Cardiac muscle cell (in vitro differentiated cells and primary cell): ENCODE results near the gene ZSCAN26. TPM values are rescaled to one million over a fixed set of nuclear protein-coding genes. Genes with fewer than 3 reads are reported as not detected.
"Not testable (repeated sequence)": the region's sequence is repeated elsewhere in the genome, so short reads cannot be mapped to it uniquely, and the experiment has no call there.

Source experiments
- DNase-seq, 2 donors: peaks; one replicate each; pipeline versions ENCODE4 v3.0.0 to v3.0.0-alpha.2; 2010 to 2017; ENCODE audit warnings: low read depth in 1 of 2, low spot score in 1 of 2
- H3K27ac ChIP-seq: fragments of 200-600 bp; sonication (generic); 2 replicates; pipeline ENCODE4 v1.5.1; 2016
- H3K27me3 ChIP-seq: fragments of 200-600 bp; sonication (generic); 2 replicates; pipeline ENCODE4 v1.6.0; 2016; ENCODE audit warnings: control low read depth
- H3K36me3 ChIP-seq: fragments of 200-600 bp; sonication (generic); 2 replicates; pipeline ENCODE4 v1.5.1; 2016; ENCODE audit warnings: control low read depth
- H3K4me1 ChIP-seq: fragments of 200-600 bp; sonication (generic); 2 replicates; pipeline ENCODE4 v1.8.1; 2017; ENCODE audit warnings: low read depth, mild to moderate bottlenecking, mixed run types
- H3K4me3 ChIP-seq: fragments of 200-600 bp; sonication (generic); 2 replicates; pipeline ENCODE4 v1.5.1; 2016; ENCODE audit warnings: mild to moderate bottlenecking
- H3K9me3 ChIP-seq: fragments of 200-600 bp; sonication (generic); 2 replicates; pipeline ENCODE4 v1.5.1; 2017; ENCODE audit warnings: low read depth, mild to moderate bottlenecking, control low read depth
- polyA plus RNA-seq: library from polyadenylated mRNA; unstranded; fragments of >200 nt; fragmentation: Nextera tagmentation; extraction: Ambion mirVana; gene quantifications from 2 replicates; pipeline ENCODE4 v1.2.1, GENCODE V29; 2016
- total RNA-seq: library from RNA; depleted of rRNA; stranded (reverse); fragments of >200 nt; gene quantifications from 2 replicates; pipeline ENCODE4 v1.2.3, GENCODE V29; 2016
- TF ChIP-seq, protein P1 (sequence below): IDR thresholded peaks from 2 replicates; pipeline ENCODE4 v1.5.1; 2012; ENCODE audit warnings: low read depth, mild to moderate bottlenecking, low read length

Gene ZSCAN26
- total and polyA plus RNA-seq, 2 experiments from 2014 or later, result 20.2 to 37.9 TPM

DNA sequence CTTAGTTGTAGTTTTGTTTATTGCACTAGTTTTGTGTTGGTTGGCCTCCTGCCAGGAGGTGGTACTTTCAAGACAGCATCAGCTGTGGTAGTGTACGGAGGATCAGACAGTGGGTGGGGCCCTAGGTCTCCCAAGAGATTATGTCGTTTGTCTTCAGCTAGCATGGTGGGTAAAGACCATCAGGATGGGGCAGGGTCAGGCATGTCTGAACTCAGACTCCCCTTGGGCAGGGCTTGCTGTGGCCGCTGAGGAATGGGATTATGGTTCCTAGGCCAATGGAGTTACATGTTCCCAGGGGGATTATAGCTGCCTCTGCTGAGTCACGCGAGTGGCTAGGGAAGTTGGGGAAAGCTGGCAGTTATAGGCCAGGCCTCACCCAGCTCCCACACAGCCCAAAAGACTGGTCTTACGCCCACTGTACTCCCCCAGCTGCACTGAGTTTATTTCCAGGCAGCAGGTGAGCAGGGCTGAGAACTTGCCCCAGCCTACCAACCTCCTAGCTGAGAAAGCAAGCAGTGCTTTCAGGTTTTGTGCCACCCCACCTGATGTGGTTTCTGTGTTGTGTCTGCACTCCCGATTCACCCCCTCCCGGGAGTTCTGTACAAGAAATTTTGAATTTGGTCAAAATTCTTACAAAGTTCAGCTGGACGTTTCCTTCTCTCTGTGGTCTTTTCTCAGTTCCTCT, 44.3 kb downstream of the ZSCAN26 start:
- H3K27ac ChIP-seq, result no peak overlapping the region
- H3K4me1 ChIP-seq, result no peaks in the 10 kb centered on the region
- DNase-seq, result no peak
- no peaks in the 10 kb centered on the region for H3K9me3 ChIP-seq
- no peak overlapping the region for H3K4me3 ChIP-seq
- no peaks in the 10 kb centered on the region for H3K27me3 ChIP-seq
- TF ChIP-seq, protein P1, sequence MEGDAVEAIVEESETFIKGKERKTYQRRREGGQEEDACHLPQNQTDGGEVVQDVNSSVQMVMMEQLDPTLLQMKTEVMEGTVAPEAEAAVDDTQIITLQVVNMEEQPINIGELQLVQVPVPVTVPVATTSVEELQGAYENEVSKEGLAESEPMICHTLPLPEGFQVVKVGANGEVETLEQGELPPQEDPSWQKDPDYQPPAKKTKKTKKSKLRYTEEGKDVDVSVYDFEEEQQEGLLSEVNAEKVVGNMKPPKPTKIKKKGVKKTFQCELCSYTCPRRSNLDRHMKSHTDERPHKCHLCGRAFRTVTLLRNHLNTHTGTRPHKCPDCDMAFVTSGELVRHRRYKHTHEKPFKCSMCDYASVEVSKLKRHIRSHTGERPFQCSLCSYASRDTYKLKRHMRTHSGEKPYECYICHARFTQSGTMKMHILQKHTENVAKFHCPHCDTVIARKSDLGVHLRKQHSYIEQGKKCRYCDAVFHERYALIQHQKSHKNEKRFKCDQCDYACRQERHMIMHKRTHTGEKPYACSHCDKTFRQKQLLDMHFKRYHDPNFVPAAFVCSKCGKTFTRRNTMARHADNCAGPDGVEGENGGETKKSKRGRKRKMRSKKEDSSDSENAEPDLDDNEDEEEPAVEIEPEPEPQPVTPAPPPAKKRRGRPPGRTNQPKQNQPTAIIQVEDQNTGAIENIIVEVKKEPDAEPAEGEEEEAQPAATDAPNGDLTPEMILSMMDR, result no peak
- H3K36me3 ChIP-seq, result no peaks in the 10 kb centered on the region

DNA sequence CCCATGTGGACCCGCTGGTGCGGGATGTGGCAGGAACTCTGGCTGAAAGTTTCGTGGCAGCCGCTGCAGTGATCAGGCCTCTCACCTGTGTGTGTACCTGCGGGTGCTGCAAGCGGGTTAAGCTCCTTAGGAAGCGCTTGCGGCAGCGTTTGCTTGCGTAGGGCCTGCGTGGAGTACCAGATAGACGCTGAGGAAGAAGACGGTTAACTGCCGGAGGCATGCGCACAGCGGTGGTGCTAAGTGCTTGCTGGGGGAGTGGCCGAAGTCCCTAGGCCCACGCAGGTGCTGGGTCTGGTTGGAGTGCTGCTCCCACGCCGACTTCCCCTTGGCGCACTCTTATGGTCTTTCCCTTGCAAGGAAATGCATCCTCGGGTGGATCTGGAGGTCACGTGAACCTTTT, 46.0 kb downstream of the ZSCAN26 start:
- no peak for DNase-seq
- H3K36me3 ChIP-seq, result no peaks in the 10 kb centered on the region
- no peak overlapping the region for H3K4me3 ChIP-seq
- H3K27me3 ChIP-seq, result no peaks in the 10 kb centered on the region
- no peak overlapping the region for H3K27ac ChIP-seq
- no peaks in the 10 kb centered on the region for H3K4me1 ChIP-seq
- H3K9me3 ChIP-seq, result no peaks in the 10 kb centered on the region
- TF ChIP-seq, protein P1, result no peak

DNA sequence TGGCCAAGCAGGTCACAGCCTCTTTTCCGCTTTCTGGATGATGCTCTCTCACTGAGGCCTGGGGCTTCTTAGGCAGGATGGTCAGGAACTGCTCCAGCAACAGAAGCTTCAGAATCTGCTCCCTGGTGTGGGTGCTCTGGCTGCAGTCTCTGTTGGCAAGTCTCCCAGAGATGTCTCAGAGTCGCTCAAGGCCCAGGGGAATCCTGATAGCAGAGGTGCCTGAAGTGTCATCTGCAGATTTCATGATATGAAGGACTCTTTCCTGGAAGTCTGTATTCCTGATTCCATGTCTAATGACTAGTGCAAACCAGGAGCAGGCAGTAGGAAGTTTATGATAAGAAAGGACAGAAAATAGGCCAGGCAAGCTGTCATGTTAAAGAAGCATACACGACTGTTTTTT, 48.7 kb downstream of the ZSCAN26 start:
- H3K27me3 ChIP-seq, result no peaks in the 10 kb centered on the region
- no peaks in the 10 kb centered on the region for H3K9me3 ChIP-seq
- no peak for DNase-seq
- no peak overlapping the region for H3K27ac ChIP-seq
- no peaks in the 10 kb centered on the region for H3K36me3 ChIP-seq
- no peak overlapping the region for H3K4me3 ChIP-seq
- TF ChIP-seq, protein P1, result no peak
- no peaks in the 10 kb centered on the region for H3K4me1 ChIP-seq

DNA sequence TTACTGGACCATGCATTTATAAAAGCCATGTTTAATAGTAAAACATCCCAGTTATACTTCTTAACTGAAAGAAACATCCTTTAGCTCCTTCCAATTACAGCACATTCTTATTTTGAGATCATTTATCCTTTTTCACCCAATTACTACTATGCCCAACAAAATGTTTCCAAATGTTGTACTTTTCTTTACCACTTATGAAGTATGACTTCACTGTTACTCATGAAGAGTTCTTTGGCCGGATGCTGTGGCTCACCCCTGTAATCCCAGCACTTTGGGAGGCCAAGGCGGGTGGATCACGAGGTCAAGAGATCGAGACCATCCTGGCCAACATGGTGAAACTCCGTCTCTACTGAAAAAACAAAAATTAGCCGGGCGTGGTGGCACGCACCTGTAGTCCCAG, 50.9 kb downstream of the ZSCAN26 start:
- not testable (repeated sequence) for DNase-seq, H3K4me3 ChIP-seq, H3K27ac ChIP-seq, H3K4me1 ChIP-seq, H3K9me3 ChIP-seq, H3K36me3 ChIP-seq, H3K27me3 ChIP-seq

DNA sequence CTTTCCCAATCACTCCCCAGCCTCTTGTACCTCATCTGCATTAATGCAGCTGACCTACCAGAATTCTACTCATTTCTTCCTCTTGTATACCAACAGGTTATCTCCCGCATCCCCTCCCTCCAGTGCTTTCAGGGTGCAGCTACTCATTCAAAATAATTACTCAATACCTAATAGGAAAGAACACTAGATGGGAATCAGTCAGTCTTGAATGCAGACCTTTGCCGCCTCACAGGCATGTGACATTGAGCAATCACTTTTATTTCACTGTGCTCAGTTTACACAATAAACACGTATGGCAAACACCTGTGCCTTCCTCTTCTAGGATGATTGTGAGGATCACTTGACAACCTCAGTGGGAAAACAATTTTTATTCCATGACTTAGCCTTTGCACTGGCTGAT, 55.7 kb downstream of the ZSCAN26 start:
- no peaks in the 10 kb centered on the region for H3K4me1 ChIP-seq
- H3K27me3 ChIP-seq, result no peaks in the 10 kb centered on the region
- TF ChIP-seq, protein P1, result no peak
- no peak for DNase-seq
- no peak overlapping the region for H3K4me3 ChIP-seq
- no peak overlapping the region for H3K27ac ChIP-seq
- H3K36me3 ChIP-seq, result peaks cover 8% of the 10 kb centered on the region
- H3K9me3 ChIP-seq, result peaks cover 3% of the 10 kb centered on the region

DNA sequence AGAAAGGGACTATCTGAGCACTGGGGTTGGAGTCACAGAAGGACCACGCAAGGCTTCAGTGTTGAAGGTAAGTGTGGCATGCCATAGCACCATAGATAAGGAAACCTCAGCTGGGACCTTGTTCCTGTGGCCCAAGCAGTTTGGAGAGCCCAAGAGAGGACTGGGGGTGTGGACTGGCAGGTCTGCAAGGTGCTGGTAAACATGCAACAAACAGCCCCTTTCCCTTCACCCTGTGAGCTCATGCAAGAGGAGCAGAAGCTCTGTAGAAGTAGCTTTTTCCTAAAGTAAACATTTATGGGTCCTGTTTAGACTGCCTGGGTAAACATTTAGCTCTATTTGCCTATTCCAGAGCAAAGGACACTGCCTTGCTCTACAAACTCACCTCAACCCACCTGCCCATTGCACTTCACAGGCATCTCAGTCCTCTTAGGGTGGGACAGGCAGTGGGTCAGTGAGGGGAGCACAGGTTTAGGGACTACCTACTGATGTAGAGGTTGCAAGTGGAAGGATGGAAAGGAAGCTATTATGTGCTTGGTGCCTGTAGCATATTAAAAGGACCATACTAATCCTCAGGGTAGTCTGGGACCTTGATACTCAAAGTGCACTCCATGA, 57.0 kb downstream of the ZSCAN26 start:
- Histone ChIP-seq H3K9me3 (peaks cover 3% of the 10 kb centered on the region), H3K4me1 (no peaks in the 10 kb centered on the region), H3K4me3 (no peak overlapping the region), H3K27ac (no peak overlapping the region), H3K27me3 (no peaks in the 10 kb centered on the region), H3K36me3 (peaks cover 8% of the 10 kb centered on the region)
- DNase-seq, result no peak
- TF ChIP-seq, protein P1, result no peak
